ENCODE measurements around the gene GBP3.
A peak's percentile ranks its signal among the peaks of the same experiment; 100 is the strongest.
"Not testable (repeated sequence)": the region's sequence is repeated elsewhere in the genome, so short reads cannot be mapped to it uniquely, and the experiment has no call there.

Gene GBP3

DNA sequence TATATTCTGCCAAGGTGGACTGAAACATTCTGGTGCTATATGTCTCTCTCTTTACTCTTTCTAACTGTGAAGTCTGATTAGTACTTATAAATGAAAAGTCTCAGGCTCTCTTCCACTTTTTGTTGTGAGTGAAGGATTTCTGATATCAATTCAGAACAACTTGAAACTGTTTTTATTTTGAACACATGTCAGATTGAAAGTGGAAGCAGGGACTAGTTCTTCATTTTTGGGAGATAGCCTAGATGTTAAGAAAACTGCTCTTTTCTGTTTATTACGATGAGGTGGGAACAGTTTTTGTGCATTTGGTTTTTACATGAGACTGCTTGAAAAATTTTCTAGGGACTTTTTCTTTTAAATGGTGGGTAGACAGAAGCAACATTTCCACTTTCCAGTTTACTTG, 14.5 kb upstream of the GBP3 start:
- Histone ChIP-seq H3K4me1 (ENCODE audit: control insufficient read depth, insufficient read depth, low read length) (peaks cover 9% of the 10 kb centered on the region), H3K36me3 (ENCODE audit: insufficient read depth, low read length) (no peaks in the 10 kb centered on the region), H3K4me3 (ENCODE audit: low read length) (no peak overlapping the region), H3K9me3 (replicated peaks; ENCODE audit: low read length) (no peaks in the 10 kb centered on the region), H3K27me3 (ENCODE audit: control insufficient read depth, insufficient read depth, low read length) (no peaks in the 10 kb centered on the region), H3K9ac (ENCODE audit: low read depth, low read length) (no peak overlapping the region), H3K4me2 (ENCODE audit: low read length) (no peak overlapping the region)

DNA sequence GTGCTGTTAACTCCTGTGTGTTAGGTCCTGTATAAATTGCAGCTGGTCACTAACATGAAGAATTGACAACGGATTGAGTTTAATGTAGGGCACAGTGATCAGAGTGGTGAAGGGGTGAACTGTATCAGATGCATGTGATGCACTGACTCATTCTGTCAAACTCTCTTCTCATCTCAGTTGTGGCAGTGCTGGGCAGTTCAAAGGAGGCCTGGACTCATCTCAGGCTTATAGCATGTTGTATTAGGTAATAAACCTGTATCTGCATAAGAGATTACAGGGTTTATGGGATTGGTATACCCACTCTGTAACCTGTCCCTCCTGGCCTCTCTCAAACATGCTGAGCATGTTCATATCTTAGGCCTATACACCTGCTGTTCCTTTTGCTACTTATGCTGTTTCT, 12.4 kb upstream of the GBP3 start:
- Histone ChIP-seq H3K4me3 (ENCODE audit: low read length) (no peak overlapping the region), H3K4me1 (ENCODE audit: control insufficient read depth, insufficient read depth, low read length) (no peaks in the 10 kb centered on the region), H3K36me3 (ENCODE audit: insufficient read depth, low read length) (no peaks in the 10 kb centered on the region), H3K9me3 (replicated peaks; ENCODE audit: low read length) (no peaks in the 10 kb centered on the region), H3K27me3 (ENCODE audit: control insufficient read depth, insufficient read depth, low read length) (no peaks in the 10 kb centered on the region), H3K9ac (ENCODE audit: low read depth, low read length) (no peak overlapping the region), H3K4me2 (ENCODE audit: low read length) (no peak overlapping the region)

DNA sequence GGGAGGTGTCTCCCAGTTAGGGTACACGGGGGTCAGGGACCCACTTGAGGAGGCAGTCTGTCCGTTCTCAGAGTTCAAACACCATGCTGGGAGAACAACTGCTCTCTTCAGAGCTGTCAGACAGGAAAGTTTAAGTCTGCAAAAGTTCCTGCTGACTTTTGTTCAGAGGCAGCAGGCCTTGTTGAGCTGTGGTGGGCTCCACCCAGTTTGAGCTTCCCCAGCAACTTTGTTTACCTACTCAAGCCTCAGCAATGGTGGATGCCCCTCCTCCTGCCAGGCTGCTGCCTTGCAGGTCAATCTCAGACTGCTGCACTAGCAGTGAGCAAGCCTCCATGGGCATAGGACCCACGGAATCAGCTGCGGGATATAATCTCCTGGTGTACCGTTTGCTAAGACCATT, 11.3 kb upstream of the GBP3 start:
- not testable (repeated sequence) for H3K4me1 ChIP-seq (ENCODE audit: control insufficient read depth, insufficient read depth, low read length); H3K9ac ChIP-seq (ENCODE audit: low read depth, low read length); H3K4me2 ChIP-seq (ENCODE audit: low read length); H3K36me3 ChIP-seq (ENCODE audit: insufficient read depth, low read length); H3K27me3 ChIP-seq (ENCODE audit: control insufficient read depth, insufficient read depth, low read length); H3K9me3 ChIP-seq (replicated peaks; ENCODE audit: low read length); H3K4me3 ChIP-seq (ENCODE audit: low read length)

DNA sequence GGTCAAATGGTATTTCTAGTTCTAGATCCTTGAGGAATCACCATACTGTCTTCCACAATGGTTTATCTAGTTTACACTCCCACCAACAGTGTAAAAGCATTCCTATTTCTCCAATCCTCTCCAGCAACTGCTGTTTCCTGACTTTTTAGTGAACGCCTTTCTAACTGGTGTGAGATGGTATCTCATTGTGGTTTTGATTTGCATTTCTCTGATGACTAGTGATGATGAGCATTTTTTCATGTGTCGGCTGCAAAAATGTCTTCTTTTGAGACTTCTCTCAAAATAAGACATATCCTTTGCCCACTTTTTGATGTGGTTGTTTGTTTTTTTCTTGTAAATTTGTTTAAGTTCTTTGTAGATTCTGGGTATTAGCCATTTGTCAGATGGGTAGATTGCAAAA, 6.4 kb upstream of the GBP3 start:
- not testable (repeated sequence) for H3K27me3 ChIP-seq (ENCODE audit: control insufficient read depth, insufficient read depth, low read length); H3K4me1 ChIP-seq (ENCODE audit: control insufficient read depth, insufficient read depth, low read length); H3K9ac ChIP-seq (ENCODE audit: low read depth, low read length); H3K36me3 ChIP-seq (ENCODE audit: insufficient read depth, low read length); H3K9me3 ChIP-seq (replicated peaks; ENCODE audit: low read length); H3K4me2 ChIP-seq (ENCODE audit: low read length); H3K4me3 ChIP-seq (ENCODE audit: low read length)

DNA sequence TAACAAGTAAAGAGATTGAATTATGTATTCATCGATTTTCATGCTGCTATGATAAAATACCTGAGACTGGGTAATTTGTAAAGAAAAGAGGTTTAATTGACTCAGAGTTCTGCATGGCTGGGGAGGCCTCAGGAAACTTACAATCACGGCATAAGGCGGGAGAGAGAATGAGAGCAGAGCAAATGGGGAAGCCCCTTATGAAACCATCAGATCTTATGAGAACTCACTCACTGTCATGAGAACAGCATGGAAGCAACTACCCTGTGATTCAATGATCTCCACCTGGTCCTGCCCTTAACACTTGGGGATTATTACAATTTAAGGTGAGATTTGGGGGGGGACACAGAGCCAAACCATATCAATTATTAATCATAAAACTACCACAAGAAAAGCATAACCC, 3.3 kb upstream of the GBP3 start:
- no peaks in the 10 kb centered on the region for H3K9me3 ChIP-seq (replicated peaks; ENCODE audit: low read length)
- H3K36me3 ChIP-seq (ENCODE audit: insufficient read depth, low read length): no peaks in the 10 kb centered on the region
- no peak overlapping the region for H3K9ac ChIP-seq (ENCODE audit: low read depth, low read length)
- no peak overlapping the region for H3K4me2 ChIP-seq (ENCODE audit: low read length)
- H3K4me3 ChIP-seq (ENCODE audit: low read length): no peak overlapping the region
- H3K27me3 ChIP-seq (ENCODE audit: control insufficient read depth, insufficient read depth, low read length): no peaks in the 10 kb centered on the region
- H3K4me1 ChIP-seq (ENCODE audit: control insufficient read depth, insufficient read depth, low read length): peaks cover 13% of the 10 kb centered on the region

DNA sequence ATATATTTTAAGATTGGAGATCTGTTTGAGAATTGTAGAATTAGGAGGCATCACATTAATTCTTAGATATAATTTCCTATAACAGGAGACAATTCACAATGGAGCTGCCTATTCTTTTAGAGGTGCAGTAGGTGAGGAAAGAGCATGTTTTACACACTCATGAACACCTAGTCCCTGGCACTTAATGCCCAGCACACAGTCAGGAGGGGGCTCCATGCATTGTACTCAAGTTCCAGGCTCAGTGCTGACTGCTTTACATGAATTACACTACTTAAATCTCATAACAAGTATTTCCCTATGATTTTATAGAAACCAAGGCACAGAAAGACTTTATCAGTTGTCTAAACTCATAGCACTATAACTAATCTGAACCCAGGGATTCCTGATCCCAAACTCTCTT, 360 bp upstream of the GBP3 start:
- H3K4me3 ChIP-seq (ENCODE audit: low read length): peak overlapping the region; percentile 84
- H3K9ac ChIP-seq (ENCODE audit: low read depth, low read length): peak overlapping the region; percentile 88

DNA sequence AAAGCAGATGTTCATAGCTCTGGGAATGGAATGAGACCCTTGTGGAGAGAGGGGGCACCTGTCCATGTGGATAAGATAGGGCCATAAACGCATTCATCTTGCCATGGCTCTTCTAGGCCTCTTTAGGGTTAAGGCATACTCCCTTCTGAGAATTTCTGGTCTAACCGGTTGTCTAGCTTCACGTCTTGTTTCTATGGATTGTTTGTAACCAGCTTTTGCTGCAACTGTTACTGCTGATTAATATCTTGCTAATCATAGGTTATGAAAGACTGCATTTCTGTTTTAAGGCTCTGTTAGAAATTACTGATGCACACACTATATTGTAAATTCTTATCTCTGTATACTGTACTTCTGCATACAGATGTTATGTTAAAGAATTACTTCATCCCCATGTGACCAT, 4.3 kb downstream of the GBP3 start:
- H3K9me3 ChIP-seq (replicated peaks; ENCODE audit: low read length); H3K4me2 ChIP-seq (ENCODE audit: low read length); H3K9ac ChIP-seq (ENCODE audit: low read depth, low read length); H3K27me3 ChIP-seq (ENCODE audit: control insufficient read depth, insufficient read depth, low read length); H3K4me3 ChIP-seq (ENCODE audit: low read length): not testable (repeated sequence)
- Histone ChIP-seq H3K36me3 (ENCODE audit: insufficient read depth, low read length) (peaks cover 51% of the 10 kb centered on the region), H3K4me1 (ENCODE audit: control insufficient read depth, insufficient read depth, low read length) (peaks cover 12% of the 10 kb centered on the region)

More for the DNA sequence above, 360 bp upstream of the GBP3 start:
- Histone ChIP-seq H3K9me3 (replicated peaks; ENCODE audit: low read length) (no peaks in the 10 kb centered on the region), H3K36me3 (ENCODE audit: insufficient read depth, low read length) (peaks cover 16% of the 10 kb centered on the region), H3K27me3 (ENCODE audit: control insufficient read depth, insufficient read depth, low read length) (no peaks in the 10 kb centered on the region), H3K4me2 (ENCODE audit: low read length) (peak overlapping the region; percentile 96), H3K4me1 (ENCODE audit: control insufficient read depth, insufficient read depth, low read length) (peaks cover 14% of the 10 kb centered on the region)

DNA sequence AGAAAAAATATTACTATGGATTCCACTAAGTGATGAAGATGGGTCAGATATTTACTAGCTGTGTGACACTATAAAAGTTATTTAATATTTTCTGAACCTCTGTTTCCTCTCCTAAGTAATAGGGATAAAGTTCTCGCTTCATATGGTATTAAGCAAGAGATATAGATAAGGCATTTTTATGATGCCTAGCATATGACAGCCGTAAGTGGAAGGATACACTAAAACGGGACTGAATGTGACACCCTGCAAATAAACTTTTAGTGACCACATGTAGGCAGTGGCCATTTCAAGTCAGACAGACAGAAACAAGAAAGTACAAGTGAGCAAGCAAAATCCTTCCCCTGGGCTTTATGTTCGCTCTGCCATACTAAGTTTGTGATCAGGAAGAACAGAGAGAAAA, 14.2 kb downstream of the GBP3 start:
- H3K9ac ChIP-seq (ENCODE audit: low read depth, low read length): no peak overlapping the region
- no peaks in the 10 kb centered on the region for H3K9me3 ChIP-seq (replicated peaks; ENCODE audit: low read length)
- H3K36me3 ChIP-seq (ENCODE audit: insufficient read depth, low read length): peaks cover 56% of the 10 kb centered on the region
- H3K4me3 ChIP-seq (ENCODE audit: low read length): no peak overlapping the region
- H3K4me2 ChIP-seq (ENCODE audit: low read length): no peak overlapping the region
- H3K4me1 ChIP-seq (ENCODE audit: control insufficient read depth, insufficient read depth, low read length): no peaks in the 10 kb centered on the region
- no peaks in the 10 kb centered on the region for H3K27me3 ChIP-seq (ENCODE audit: control insufficient read depth, insufficient read depth, low read length)

DNA sequence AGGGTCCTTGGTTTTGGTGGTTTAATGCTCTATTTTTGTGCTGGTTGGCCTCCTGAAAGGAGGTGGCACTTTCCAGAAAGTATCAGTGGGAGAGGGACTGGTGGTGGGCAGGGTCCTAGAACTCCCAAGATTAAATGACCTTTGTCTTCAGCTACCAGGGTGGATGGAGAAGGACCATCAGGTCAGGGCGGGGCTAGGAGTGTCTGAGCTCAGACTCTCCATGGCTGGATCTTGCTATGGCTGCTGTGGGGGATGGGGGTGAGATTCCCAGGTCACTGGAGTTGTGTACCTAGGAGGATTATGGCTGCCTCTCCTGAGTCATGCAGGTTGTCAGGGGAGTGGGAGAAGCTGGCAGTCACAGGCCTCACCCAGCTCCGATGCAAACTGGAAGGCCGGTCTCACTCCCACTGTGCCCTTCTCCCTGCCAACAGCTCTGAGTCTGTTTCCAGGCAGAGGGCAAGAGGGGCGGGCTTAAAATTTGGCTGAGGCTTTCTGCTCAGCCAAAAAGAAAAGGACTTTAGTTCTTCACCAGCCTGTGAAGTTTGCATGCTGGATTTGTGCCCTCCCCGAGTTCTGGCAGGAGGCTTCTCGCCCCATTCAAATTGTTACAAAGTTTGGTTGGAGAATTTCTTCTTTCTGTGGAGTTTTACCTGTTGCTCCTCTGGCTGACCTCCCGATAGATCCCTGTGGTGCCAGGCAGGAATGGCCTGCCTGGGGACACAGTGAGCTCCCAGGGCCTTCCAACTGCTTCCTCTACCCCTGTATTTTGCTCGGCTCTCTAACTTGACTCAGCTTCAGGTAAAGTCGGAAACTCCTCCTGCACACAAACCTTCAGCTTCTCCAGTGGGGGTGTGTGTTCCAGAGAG, 17.1 kb downstream of the GBP3 start:
- H3K27me3 ChIP-seq (ENCODE audit: control insufficient read depth, insufficient read depth, low read length): no peaks in the 10 kb centered on the region
- H3K36me3 ChIP-seq (ENCODE audit: insufficient read depth, low read length): peaks cover 48% of the 10 kb centered on the region
- H3K4me1 ChIP-seq (ENCODE audit: control insufficient read depth, insufficient read depth, low read length): no peaks in the 10 kb centered on the region
- H3K4me2 ChIP-seq (ENCODE audit: low read length): no peak overlapping the region
- no peak overlapping the region for H3K9ac ChIP-seq (ENCODE audit: low read depth, low read length)
- no peaks in the 10 kb centered on the region for H3K9me3 ChIP-seq (replicated peaks; ENCODE audit: low read length)
- H3K4me3 ChIP-seq (ENCODE audit: low read length): no peak overlapping the region

DNA sequence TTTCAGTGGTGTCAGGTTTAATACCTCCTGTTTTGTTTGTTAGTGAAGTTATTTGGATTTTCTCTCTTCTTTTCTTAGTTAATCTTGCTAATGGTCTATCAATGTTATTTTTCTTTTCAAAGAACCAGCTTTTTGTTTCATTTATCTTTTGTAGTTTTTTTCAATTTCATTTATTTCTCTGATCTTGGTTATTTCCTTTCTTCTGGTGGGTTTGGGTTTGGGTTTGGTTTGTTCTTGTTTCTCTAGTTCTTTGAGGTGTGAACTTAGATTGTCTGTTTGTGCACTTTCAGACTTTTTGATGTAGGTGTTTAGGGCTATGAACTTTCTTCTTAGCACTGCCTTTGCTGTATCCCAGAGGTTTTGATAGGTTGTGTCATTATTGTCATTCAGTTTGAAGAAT, 20.5 kb downstream of the GBP3 start:
- H3K4me1 ChIP-seq (ENCODE audit: control insufficient read depth, insufficient read depth, low read length); H3K4me3 ChIP-seq (ENCODE audit: low read length); H3K9ac ChIP-seq (ENCODE audit: low read depth, low read length); H3K27me3 ChIP-seq (ENCODE audit: control insufficient read depth, insufficient read depth, low read length); H3K9me3 ChIP-seq (replicated peaks; ENCODE audit: low read length); H3K4me2 ChIP-seq (ENCODE audit: low read length): not testable (repeated sequence)
- H3K36me3 ChIP-seq (ENCODE audit: insufficient read depth, low read length): peaks cover 24% of the 10 kb centered on the region

DNA sequence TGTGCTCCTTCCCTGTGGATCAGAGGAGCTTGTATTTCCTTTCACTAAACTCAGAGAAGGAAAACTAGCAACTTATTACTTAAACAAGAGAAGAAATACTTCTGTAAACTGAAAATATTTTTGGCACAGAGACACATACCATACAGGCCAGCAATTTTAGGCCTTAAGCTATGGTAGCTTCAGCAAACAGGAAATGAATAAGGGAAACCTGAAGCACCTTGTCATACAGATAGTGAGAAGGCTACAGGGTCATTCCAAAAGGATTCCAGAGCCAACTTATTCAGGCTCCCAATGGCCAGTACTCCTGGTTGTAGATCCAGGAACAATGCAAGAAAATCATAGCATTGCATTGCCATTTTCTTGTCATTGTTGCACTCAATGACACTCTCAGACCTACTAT, 21.2 kb downstream of the GBP3 start:
- Histone ChIP-seq H3K4me2 (ENCODE audit: low read length) (no peak overlapping the region), H3K36me3 (ENCODE audit: insufficient read depth, low read length) (peaks cover 20% of the 10 kb centered on the region), H3K4me3 (ENCODE audit: low read length) (no peak overlapping the region), H3K9ac (ENCODE audit: low read depth, low read length) (no peak overlapping the region), H3K27me3 (ENCODE audit: control insufficient read depth, insufficient read depth, low read length) (no peaks in the 10 kb centered on the region), H3K9me3 (replicated peaks; ENCODE audit: low read length) (no peaks in the 10 kb centered on the region), H3K4me1 (ENCODE audit: control insufficient read depth, insufficient read depth, low read length) (no peaks in the 10 kb centered on the region)

DNA sequence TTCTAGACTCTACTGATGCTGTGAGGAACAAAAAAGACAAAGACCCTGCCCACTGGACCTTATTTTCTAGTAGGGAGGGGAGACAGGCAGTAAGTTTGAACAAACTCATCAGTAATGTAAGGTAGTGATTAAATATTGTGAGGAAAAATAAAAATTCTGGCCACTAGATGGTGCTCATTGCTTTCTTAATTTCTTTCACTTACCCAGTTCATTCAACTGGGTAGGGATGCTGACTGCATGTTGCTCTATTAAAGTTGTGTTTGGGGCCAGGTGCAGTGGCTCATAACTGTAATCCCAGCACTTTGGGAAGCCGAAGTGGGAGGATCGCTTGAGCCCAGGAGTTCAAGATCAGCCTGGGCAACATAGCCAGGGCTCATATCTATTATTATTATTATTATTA, 23.9 kb downstream of the GBP3 start:
- Histone ChIP-seq H3K4me2 (ENCODE audit: low read length) (no peak overlapping the region), H3K9me3 (replicated peaks; ENCODE audit: low read length) (no peaks in the 10 kb centered on the region), H3K9ac (ENCODE audit: low read depth, low read length) (no peak overlapping the region), H3K4me3 (ENCODE audit: low read length) (no peak overlapping the region), H3K4me1 (ENCODE audit: control insufficient read depth, insufficient read depth, low read length) (no peaks in the 10 kb centered on the region), H3K27me3 (ENCODE audit: control insufficient read depth, insufficient read depth, low read length) (no peaks in the 10 kb centered on the region), H3K36me3 (ENCODE audit: insufficient read depth, low read length) (no peaks in the 10 kb centered on the region)

Data from skeletal muscle satellite cell (primary cell).